Endothelial cell of umbilical vein (primary cell): ENCODE results near the gene PDLIM5.

Experiments used
- CTCF ChIP-seq, 2 donors: IDR thresholded peaks; 1 replicate in 1 of 2; 2 replicates in 1 of 2; pipeline ENCODE4 v1.5.1; 2011; ENCODE audit warnings: low read length in 2 of 2, mild to moderate bottlenecking in 2 of 2, moderate library complexity in 2 of 2, control low read depth in 1 of 2, inconsistent platforms in 1 of 2, low read depth in 1 of 2; ENCODE audit not compliant: insufficient read depth in 1 of 2; ENCODE audit errors: extremely low read depth in 1 of 2
- EZH2 ChIP-seq: IDR thresholded peaks from 2 replicates; pipeline ENCODE4 v1.6.1; 2012; ENCODE audit warnings: borderline replicate concordance, low read depth, mild to moderate bottlenecking, moderate library complexity, low read length, inconsistent platforms; ENCODE audit not compliant: severe bottlenecking
- FOS ChIP-seq: IDR thresholded peaks from 2 replicates; pipeline ENCODE4 v1.6.1; 2011; ENCODE audit warnings: mild to moderate bottlenecking, low read length, moderate library complexity, borderline replicate concordance; ENCODE audit not compliant: insufficient read depth
- GATA2 ChIP-seq: IDR thresholded peaks from 2 replicates; pipeline ENCODE4 v1.7.0; 2011; ENCODE audit warnings: low read depth, mild to moderate bottlenecking, moderate library complexity, mixed read lengths, low read length; ENCODE audit not compliant: insufficient read length, insufficient read depth
- JUN ChIP-seq: IDR thresholded peaks from 2 replicates; pipeline ENCODE4 v1.6.1; 2011; ENCODE audit warnings: borderline replicate concordance, low read depth; ENCODE audit not compliant: insufficient read length, insufficient read depth
- MAX ChIP-seq: IDR thresholded peaks from 2 replicates; pipeline ENCODE4 v1.6.1; 2011; ENCODE audit not compliant: insufficient read depth, insufficient read length
- MYC ChIP-seq: IDR thresholded peaks from one replicate; pipeline ENCODE4 v1.6.1; 2011; ENCODE audit warnings: mild to moderate bottlenecking, low read depth, low read length
- POLR2A ChIP-seq: IDR thresholded peaks from 2 replicates; pipeline ENCODE4 v1.6.1; 2012; ENCODE audit warnings: low read depth, mild to moderate bottlenecking, control low read depth, low read length
- POLR2AphosphoS5 ChIP-seq: IDR thresholded peaks from 2 replicates; pipeline ENCODE4 v1.6.1; 2012; ENCODE audit warnings: low read depth, mild to moderate bottlenecking, control low read depth, low read length, moderate library complexity; ENCODE audit not compliant: insufficient read depth

- no peak for TF ChIP-seq CTCF (IDR thresholded peaks at IDR 0.05; ENCODE audit: extremely low read depth in 1 of 2, insufficient read depth in 1 of 2, low read depth in 1 of 2, low read length in 2 of 2)
- TF ChIP-seq POLR2AphosphoS5: no peak
- TF ChIP-seq MYC: no peak
- TF ChIP-seq POLR2A: no peak
- TF ChIP-seq JUN: no peak
- no peak for TF ChIP-seq MAX
- TF ChIP-seq EZH2: no peak
- no peak for TF ChIP-seq FOS
- TF ChIP-seq GATA2: no peak
These were observed 34.8 kb upstream of the PDLIM5 start for GRCh38 chr4:94416981-94417380.
